ENCODE data around the gene SWAP70.

SWAP70 gene

DNA sequence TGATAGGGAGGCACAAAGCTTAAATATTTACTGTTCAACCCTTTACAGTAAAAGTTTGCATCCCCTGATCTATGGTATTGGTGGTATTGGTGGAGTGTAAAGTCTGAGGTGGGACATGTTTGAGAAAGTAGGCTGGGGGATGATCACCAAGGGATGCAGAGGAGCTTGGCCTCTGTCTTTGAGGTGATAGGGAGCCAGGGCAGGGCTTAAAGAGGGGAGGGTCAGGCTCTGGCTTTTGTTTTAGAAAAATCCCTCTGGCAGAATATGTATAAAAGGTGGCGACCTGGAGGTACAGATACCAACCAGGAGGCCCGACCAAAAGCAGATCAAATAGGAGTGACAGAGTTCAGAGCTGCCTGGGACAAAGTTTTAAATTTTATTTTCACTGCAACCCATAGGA, 59.0 kb downstream of the SWAP70 start:
- TF ChIP-seq RAD21 (IDR thresholded peaks at IDR 0.05; ENCODE audit: low read depth) (no peak), TEAD4 (IDR thresholded peaks at IDR 0.05) (no peak), NFIC (IDR thresholded peaks at IDR 0.05) (no peak), FOXM1 (IDR thresholded peaks at IDR 0.05; ENCODE audit: borderline replicate concordance, low read depth) (no peak), TAF1 (IDR thresholded peaks at IDR 0.05; ENCODE audit: low read depth) (no peak), ZBTB7A (IDR thresholded peaks at IDR 0.05; ENCODE audit: low read depth) (no peak), EP300 (IDR thresholded peaks at IDR 0.05; ENCODE audit: borderline replicate concordance) (no peak), CREB1 (IDR thresholded peaks at IDR 0.05; ENCODE audit: low read depth) (no peak), YY1 (IDR thresholded peaks at IDR 0.05; ENCODE audit: low read depth) (no peak), TCF12 (IDR thresholded peaks at IDR 0.05; ENCODE audit: low read depth) (no peak), EGR1 (IDR thresholded peaks at IDR 0.05) (no peak), CEBPB (IDR thresholded peaks at IDR 0.05) (no peak)
- TF ChIP-seq, protein P1, sequence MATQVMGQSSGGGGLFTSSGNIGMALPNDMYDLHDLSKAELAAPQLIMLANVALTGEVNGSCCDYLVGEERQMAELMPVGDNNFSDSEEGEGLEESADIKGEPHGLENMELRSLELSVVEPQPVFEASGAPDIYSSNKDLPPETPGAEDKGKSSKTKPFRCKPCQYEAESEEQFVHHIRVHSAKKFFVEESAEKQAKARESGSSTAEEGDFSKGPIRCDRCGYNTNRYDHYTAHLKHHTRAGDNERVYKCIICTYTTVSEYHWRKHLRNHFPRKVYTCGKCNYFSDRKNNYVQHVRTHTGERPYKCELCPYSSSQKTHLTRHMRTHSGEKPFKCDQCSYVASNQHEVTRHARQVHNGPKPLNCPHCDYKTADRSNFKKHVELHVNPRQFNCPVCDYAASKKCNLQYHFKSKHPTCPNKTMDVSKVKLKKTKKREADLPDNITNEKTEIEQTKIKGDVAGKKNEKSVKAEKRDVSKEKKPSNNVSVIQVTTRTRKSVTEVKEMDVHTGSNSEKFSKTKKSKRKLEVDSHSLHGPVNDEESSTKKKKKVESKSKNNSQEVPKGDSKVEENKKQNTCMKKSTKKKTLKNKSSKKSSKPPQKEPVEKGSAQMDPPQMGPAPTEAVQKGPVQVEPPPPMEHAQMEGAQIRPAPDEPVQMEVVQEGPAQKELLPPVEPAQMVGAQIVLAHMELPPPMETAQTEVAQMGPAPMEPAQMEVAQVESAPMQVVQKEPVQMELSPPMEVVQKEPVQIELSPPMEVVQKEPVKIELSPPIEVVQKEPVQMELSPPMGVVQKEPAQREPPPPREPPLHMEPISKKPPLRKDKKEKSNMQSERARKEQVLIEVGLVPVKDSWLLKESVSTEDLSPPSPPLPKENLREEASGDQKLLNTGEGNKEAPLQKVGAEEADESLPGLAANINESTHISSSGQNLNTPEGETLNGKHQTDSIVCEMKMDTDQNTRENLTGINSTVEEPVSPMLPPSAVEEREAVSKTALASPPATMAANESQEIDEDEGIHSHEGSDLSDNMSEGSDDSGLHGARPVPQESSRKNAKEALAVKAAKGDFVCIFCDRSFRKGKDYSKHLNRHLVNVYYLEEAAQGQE (IDR thresholded peaks at IDR 0.05; ENCODE audit: low read depth), result no peak
- TF ChIP-seq, protein P2, sequence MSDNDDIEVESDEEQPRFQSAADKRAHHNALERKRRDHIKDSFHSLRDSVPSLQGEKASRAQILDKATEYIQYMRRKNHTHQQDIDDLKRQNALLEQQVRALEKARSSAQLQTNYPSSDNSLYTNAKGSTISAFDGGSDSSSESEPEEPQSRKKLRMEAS (IDR thresholded peaks at IDR 0.05), result no peak
- TF ChIP-seq, protein P3, sequence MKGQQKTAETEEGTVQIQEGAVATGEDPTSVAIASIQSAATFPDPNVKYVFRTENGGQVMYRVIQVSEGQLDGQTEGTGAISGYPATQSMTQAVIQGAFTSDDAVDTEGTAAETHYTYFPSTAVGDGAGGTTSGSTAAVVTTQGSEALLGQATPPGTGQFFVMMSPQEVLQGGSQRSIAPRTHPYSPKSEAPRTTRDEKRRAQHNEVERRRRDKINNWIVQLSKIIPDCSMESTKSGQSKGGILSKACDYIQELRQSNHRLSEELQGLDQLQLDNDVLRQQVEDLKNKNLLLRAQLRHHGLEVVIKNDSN (IDR thresholded peaks at IDR 0.05), result no peak

DNA sequence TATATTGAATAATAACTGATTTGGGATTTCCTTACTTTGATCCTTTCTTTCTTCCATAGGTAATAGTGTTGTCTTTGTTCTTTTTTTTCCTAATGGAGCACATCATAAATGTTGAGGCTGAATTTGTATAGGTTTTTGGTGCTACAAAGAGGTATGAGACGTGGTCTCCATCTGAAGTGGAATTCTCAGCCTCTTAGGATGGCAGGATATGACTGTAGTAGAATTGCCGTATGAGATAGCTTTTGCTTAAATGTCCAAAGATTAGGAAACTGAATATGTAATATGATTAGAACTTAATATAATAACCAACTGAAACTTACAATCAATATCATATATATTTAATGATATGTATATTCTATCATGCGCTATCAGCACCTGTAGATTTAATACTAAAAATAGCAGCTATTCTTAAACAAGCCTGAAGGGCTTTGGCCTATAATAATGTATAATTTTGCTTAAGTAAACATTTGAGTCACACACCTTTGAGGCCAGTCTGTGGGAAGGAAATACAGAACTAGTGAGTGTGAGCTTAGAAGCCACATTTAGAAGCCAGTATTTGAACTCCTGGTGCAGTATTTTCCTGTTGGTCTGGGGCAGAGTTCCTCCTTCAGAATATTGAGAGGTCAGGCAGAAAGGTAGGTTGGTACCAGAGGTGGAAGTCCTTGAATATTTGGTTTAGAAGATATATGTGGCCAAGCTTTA, 62.6 kb downstream of the SWAP70 start:
- TF ChIP-seq TEAD4 (IDR thresholded peaks at IDR 0.05), result no peak
- TF ChIP-seq FOXM1 (IDR thresholded peaks at IDR 0.05; ENCODE audit: borderline replicate concordance, low read depth), result no peak
- no peak for TF ChIP-seq NFIC (IDR thresholded peaks at IDR 0.05)
- TF ChIP-seq ZBTB7A (IDR thresholded peaks at IDR 0.05; ENCODE audit: low read depth), result no peak
- TF ChIP-seq, protein P3 (IDR thresholded peaks at IDR 0.05), result no peak
- TF ChIP-seq EP300 (IDR thresholded peaks at IDR 0.05; ENCODE audit: borderline replicate concordance), result no peak
- TF ChIP-seq, protein P2 (IDR thresholded peaks at IDR 0.05), result no peak
- no peak for TF ChIP-seq TCF12 (IDR thresholded peaks at IDR 0.05; ENCODE audit: low read depth)
- no peak for TF ChIP-seq EGR1 (IDR thresholded peaks at IDR 0.05)
- TF ChIP-seq RAD21 (IDR thresholded peaks at IDR 0.05; ENCODE audit: low read depth), result no peak
- no peak for TF ChIP-seq CREB1 (IDR thresholded peaks at IDR 0.05; ENCODE audit: low read depth)
- TF ChIP-seq CEBPB (IDR thresholded peaks at IDR 0.05), result no peak
- TF ChIP-seq YY1 (IDR thresholded peaks at IDR 0.05; ENCODE audit: low read depth), result no peak
- no peak for TF ChIP-seq TAF1 (IDR thresholded peaks at IDR 0.05; ENCODE audit: low read depth)
- TF ChIP-seq, protein P1 (IDR thresholded peaks at IDR 0.05; ENCODE audit: low read depth), result no peak

DNA sequence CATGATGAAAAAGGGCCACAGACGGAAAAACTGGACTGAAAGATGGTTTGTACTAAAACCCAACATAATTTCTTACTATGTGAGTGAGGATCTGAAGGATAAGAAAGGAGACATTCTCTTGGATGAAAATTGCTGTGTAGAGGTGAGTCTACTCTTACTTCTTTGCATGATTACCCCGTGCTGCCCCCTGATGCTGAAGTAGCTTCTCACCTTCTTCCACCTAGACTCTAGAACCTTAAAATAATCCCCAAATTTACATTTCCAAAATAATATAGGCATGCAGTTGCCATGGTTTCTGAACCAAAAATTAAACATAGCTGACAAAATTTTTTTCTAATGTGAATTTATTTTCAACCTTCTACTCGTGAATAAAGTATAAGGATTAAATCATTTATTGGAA, 64.2 kb downstream of the SWAP70 start:
- TF ChIP-seq EGR1 (IDR thresholded peaks at IDR 0.05) (no peak), CREB1 (IDR thresholded peaks at IDR 0.05; ENCODE audit: low read depth) (no peak)

DNA sequence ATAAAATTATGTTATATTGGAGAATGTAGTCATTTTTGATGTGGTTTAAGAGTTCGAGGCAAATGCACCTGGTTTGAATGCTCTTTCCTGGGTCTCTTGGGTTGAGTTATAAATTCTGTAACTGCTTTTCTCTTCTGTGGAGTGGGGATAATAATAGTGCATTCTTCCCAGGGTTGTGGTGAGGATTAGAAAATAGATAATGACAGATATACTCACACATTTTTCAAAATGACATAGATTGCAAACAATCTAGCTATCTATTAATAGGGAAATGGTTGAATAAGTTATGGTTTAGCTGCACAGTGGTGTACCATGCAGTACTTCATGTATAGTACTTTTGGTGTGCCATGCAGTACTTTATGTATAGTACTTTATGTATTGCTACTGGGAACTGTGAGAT, 67.4 kb downstream of the SWAP70 start:
- TF ChIP-seq ZBTB7A (IDR thresholded peaks at IDR 0.05; ENCODE audit: low read depth) (no peak), RAD21 (IDR thresholded peaks at IDR 0.05; ENCODE audit: low read depth) (no peak), TCF12 (IDR thresholded peaks at IDR 0.05; ENCODE audit: low read depth) (no peak), FOXM1 (IDR thresholded peaks at IDR 0.05; ENCODE audit: borderline replicate concordance, low read depth) (no peak), CREB1 (IDR thresholded peaks at IDR 0.05; ENCODE audit: low read depth) (no peak), EP300 (IDR thresholded peaks at IDR 0.05; ENCODE audit: borderline replicate concordance) (no peak)
- TF ChIP-seq, protein P1 (IDR thresholded peaks at IDR 0.05; ENCODE audit: low read depth), result no peak

Data from Ishikawa (cell line).